ENCODE results near the gene GPATCH4. TPM values are rescaled to one million over a fixed set of nuclear protein-coding genes. Genes with fewer than 3 reads are reported as not detected.
"Not testable (repeated sequence)": the region's sequence is repeated elsewhere in the genome, so short reads cannot be mapped to it uniquely, and the experiment has no call there.

GPATCH4 gene
- polyA plus RNA-seq, 2 donors = 14.3 to 20.8 TPM

- Histone ChIP-seq H3K27ac (ENCODE audit: low read depth in 2 of 2, low read length in 1 of 2) (no peak overlapping the region), H3K4me3 (ENCODE audit: low read depth in 1 of 2, low read length in 2 of 2) (no peak overlapping the region), H3K36me3 (ENCODE audit: control insufficient read depth in 2 of 2, insufficient read depth in 2 of 2, low read length in 1 of 2) (no peaks in the 10 kb centered on the region), H3K27me3 (ENCODE audit: control insufficient read depth in 1 of 2, insufficient read depth in 2 of 2, low read length in 2 of 2) (peaks cover 0 to 20% of the 10 kb centered on the region in 2 donors), H3K9me3 (ENCODE audit: control insufficient read depth in 2 of 2, insufficient read depth in 1 of 2, low read depth in 1 of 2, low read length in 1 of 2) (no peaks in the 10 kb centered on the region), H3K4me1 (ENCODE audit: control insufficient read depth in 2 of 2, insufficient read depth in 2 of 2, low read length in 1 of 2) (peaks cover 4 to 8% of the 10 kb centered on the region in 2 donors)
- 59 to 70% methylated on average over 7 of the region's 7 CpGs for WGBS, 2 donors
These were observed 41.9 kb upstream of the GPATCH4 start for GRCh38 chr1:156643049-156643777.

GRCh38 chr1:156642265-156643048, 41.2 kb upstream of the GPATCH4 start:
- Histone ChIP-seq H3K36me3 (ENCODE audit: control insufficient read depth in 2 of 2, insufficient read depth in 2 of 2, low read length in 1 of 2) (no peaks in the 10 kb centered on the region), H3K9me3 (ENCODE audit: control insufficient read depth in 2 of 2, insufficient read depth in 1 of 2, low read depth in 1 of 2, low read length in 1 of 2) (no peaks in the 10 kb centered on the region), H3K4me1 (ENCODE audit: control insufficient read depth in 2 of 2, insufficient read depth in 2 of 2, low read length in 1 of 2) (peaks cover 4 to 8% of the 10 kb centered on the region in 2 donors), H3K4me3 (ENCODE audit: low read depth in 1 of 2, low read length in 2 of 2) (peak overlapping the region in 1 of 2 donors; percentile 42), H3K27ac (ENCODE audit: low read depth in 2 of 2, low read length in 1 of 2) (no peak overlapping the region), H3K27me3 (ENCODE audit: control insufficient read depth in 1 of 2, insufficient read depth in 2 of 2, low read length in 2 of 2) (peaks cover 0 to 17% of the 10 kb centered on the region in 2 donors)
- 14 to 25% methylated on average over 36 to 40 of the region's 40 CpGs for WGBS, 2 donors

- H3K4me3 ChIP-seq (ENCODE audit: low read depth in 1 of 2, low read length in 2 of 2) = peak within 1 kb of the TSS in 1 of 2 donors; percentile 42
These were observed 40.5 kb upstream of the GPATCH4 start, which contains the start of gene BCAN for GRCh38 chr1:156641761-156642264. BCAN (plus strand) TSS chr1:156642117; CDS start chr1:156646055, 3,938 bp downstream.

GRCh38 chr1:156640842-156641706, 39.8 kb upstream of the GPATCH4 start:
- H3K27me3 ChIP-seq (ENCODE audit: control insufficient read depth in 1 of 2, insufficient read depth in 2 of 2, low read length in 2 of 2) = peaks cover 0 to 7% of the 10 kb centered on the region in 2 donors
- H3K4me3 ChIP-seq (ENCODE audit: low read depth in 1 of 2, low read length in 2 of 2) = no peak overlapping the region
- H3K4me1 ChIP-seq (ENCODE audit: control insufficient read depth in 2 of 2, insufficient read depth in 2 of 2, low read length in 1 of 2) = peaks cover 4 to 8% of the 10 kb centered on the region in 2 donors
- no peak overlapping the region for H3K27ac ChIP-seq (ENCODE audit: low read depth in 2 of 2, low read length in 1 of 2)
- WGBS, 2 donors = 39 to 40% methylated on average over 6 of the region's 6 CpGs
- H3K9me3 ChIP-seq (ENCODE audit: control insufficient read depth in 2 of 2, insufficient read depth in 1 of 2, low read depth in 1 of 2, low read length in 1 of 2) = no peaks in the 10 kb centered on the region
- H3K36me3 ChIP-seq (ENCODE audit: control insufficient read depth in 2 of 2, insufficient read depth in 2 of 2, low read length in 1 of 2) = no peaks in the 10 kb centered on the region

More at GRCh38 chr1:156641761-156642264, 40.5 kb upstream of the GPATCH4 start, which contains the start of gene BCAN:
- H3K36me3 ChIP-seq (ENCODE audit: control insufficient read depth in 2 of 2, insufficient read depth in 2 of 2, low read length in 1 of 2) = no peaks in the 10 kb centered on the region
- H3K27ac ChIP-seq (ENCODE audit: low read depth in 2 of 2, low read length in 1 of 2) = no peak within 1 kb of the TSS
- H3K4me1 ChIP-seq (ENCODE audit: control insufficient read depth in 2 of 2, insufficient read depth in 2 of 2, low read length in 1 of 2) = peaks cover 4 to 8% of the 10 kb centered on the region in 2 donors
- H3K9me3 ChIP-seq (ENCODE audit: control insufficient read depth in 2 of 2, insufficient read depth in 1 of 2, low read depth in 1 of 2, low read length in 1 of 2) = no peaks in the 10 kb centered on the region
- peaks cover 0 to 11% of the 10 kb centered on the region in 2 donors for H3K27me3 ChIP-seq (ENCODE audit: control insufficient read depth in 1 of 2, insufficient read depth in 2 of 2, low read length in 2 of 2)
- WGBS, 2 donors = 1 to 2% methylated on average over 39 to 46 of the region's 46 CpGs

GRCh38 chr1:156639601-156640101, 38.4 kb upstream of the GPATCH4 start:
- H3K36me3 ChIP-seq (ENCODE audit: control insufficient read depth in 2 of 2, insufficient read depth in 2 of 2, low read length in 1 of 2) = no peaks in the 10 kb centered on the region
- peaks cover 4 to 8% of the 10 kb centered on the region in 2 donors for H3K4me1 ChIP-seq (ENCODE audit: control insufficient read depth in 2 of 2, insufficient read depth in 2 of 2, low read length in 1 of 2)
- no peak overlapping the region for H3K4me3 ChIP-seq (ENCODE audit: low read depth in 1 of 2, low read length in 2 of 2)
- no peaks in the 10 kb centered on the region for H3K9me3 ChIP-seq (ENCODE audit: control insufficient read depth in 2 of 2, insufficient read depth in 1 of 2, low read depth in 1 of 2, low read length in 1 of 2)
- 55 to 59% methylated on average over 6 of the region's 6 CpGs for WGBS, 2 donors
- peaks cover 0 to 7% of the 10 kb centered on the region in 2 donors for H3K27me3 ChIP-seq (ENCODE audit: control insufficient read depth in 1 of 2, insufficient read depth in 2 of 2, low read length in 2 of 2)
- H3K27ac ChIP-seq (ENCODE audit: low read depth in 2 of 2, low read length in 1 of 2) = no peak overlapping the region

GRCh38 chr1:156638189-156638985, 37.1 kb upstream of the GPATCH4 start:
- Histone ChIP-seq H3K9me3 (ENCODE audit: control insufficient read depth in 2 of 2, insufficient read depth in 1 of 2, low read depth in 1 of 2, low read length in 1 of 2) (no peaks in the 10 kb centered on the region), H3K4me3 (ENCODE audit: low read depth in 1 of 2, low read length in 2 of 2) (no peak overlapping the region), H3K27me3 (ENCODE audit: control insufficient read depth in 1 of 2, insufficient read depth in 2 of 2, low read length in 2 of 2) (peaks cover 0 to 7% of the 10 kb centered on the region in 2 donors), H3K4me1 (ENCODE audit: control insufficient read depth in 2 of 2, insufficient read depth in 2 of 2, low read length in 1 of 2) (peaks cover 4 to 8% of the 10 kb centered on the region in 2 donors), H3K27ac (ENCODE audit: low read depth in 2 of 2, low read length in 1 of 2) (no peak overlapping the region), H3K36me3 (ENCODE audit: control insufficient read depth in 2 of 2, insufficient read depth in 2 of 2, low read length in 1 of 2) (no peaks in the 10 kb centered on the region)
- 54 to 57% methylated on average over 8 of the region's 8 CpGs for WGBS, 2 donors

DNA sequence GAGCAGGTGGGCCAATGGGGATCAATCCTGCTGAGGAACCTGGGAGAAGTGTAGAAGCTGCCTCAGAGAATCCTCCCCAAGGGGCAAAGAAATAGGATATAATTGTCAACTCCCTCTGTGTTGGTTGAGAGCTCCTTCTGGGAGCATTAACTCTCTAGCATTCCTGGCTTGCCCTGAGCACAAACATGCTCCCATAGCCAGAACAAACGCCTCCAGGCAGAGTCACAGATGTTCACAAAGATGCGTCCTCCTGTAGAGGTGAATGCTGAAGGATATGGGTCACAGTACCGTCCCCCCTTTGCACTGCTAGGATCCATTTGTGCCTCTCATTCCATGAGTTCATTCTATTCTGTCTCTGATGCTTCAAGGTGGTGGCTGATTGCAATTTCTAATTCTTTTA, 31.1 kb upstream of the GPATCH4 start:
- H3K27me3 ChIP-seq (ENCODE audit: control insufficient read depth in 1 of 2, insufficient read depth in 2 of 2, low read length in 2 of 2) = no peaks in the 10 kb centered on the region
- WGBS, 2 donors = 50 to 51% methylated on average over 3 of the region's 3 CpGs
- H3K4me1 ChIP-seq (ENCODE audit: control insufficient read depth in 2 of 2, insufficient read depth in 2 of 2, low read length in 1 of 2) = no peaks in the 10 kb centered on the region

DNA sequence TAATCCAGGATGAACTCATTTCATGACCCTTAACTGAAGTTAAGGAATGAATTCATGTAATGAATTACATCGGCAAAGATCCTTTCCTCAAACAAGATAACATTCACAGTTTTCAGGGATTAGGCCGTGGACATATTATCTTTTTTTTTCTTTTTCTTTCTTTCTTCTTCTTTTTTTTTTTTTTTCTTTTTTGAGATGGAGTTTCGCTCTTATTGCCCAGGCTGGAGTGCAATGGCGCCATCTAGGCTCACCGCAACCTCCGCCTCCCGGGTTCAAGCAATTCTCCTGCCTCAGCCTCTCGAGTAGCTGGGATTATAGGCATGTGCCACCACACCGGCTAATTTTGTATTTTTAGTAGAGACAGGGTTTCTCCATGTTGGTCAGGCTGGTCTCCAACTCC, 29.9 kb upstream of the GPATCH4 start:
- WGBS, 2 donors = 55 to 57% methylated on average over 9 of the region's 9 CpGs
- not testable (repeated sequence) for H3K4me3 ChIP-seq (ENCODE audit: low read depth in 1 of 2, low read length in 2 of 2); H3K36me3 ChIP-seq (ENCODE audit: control insufficient read depth in 2 of 2, insufficient read depth in 2 of 2, low read length in 1 of 2); H3K4me1 ChIP-seq (ENCODE audit: control insufficient read depth in 2 of 2, insufficient read depth in 2 of 2, low read length in 1 of 2); H3K27ac ChIP-seq (ENCODE audit: low read depth in 2 of 2, low read length in 1 of 2); H3K27me3 ChIP-seq (ENCODE audit: control insufficient read depth in 1 of 2, insufficient read depth in 2 of 2, low read length in 2 of 2); H3K9me3 ChIP-seq (ENCODE audit: control insufficient read depth in 2 of 2, insufficient read depth in 1 of 2, low read depth in 1 of 2, low read length in 1 of 2)

More for the DNA sequence above, 31.1 kb upstream of the GPATCH4 start:
- Histone ChIP-seq H3K27ac (ENCODE audit: low read depth in 2 of 2, low read length in 1 of 2) (no peak overlapping the region), H3K9me3 (ENCODE audit: control insufficient read depth in 2 of 2, insufficient read depth in 1 of 2, low read depth in 1 of 2, low read length in 1 of 2) (no peaks in the 10 kb centered on the region), H3K36me3 (ENCODE audit: control insufficient read depth in 2 of 2, insufficient read depth in 2 of 2, low read length in 1 of 2) (no peaks in the 10 kb centered on the region), H3K4me3 (ENCODE audit: low read depth in 1 of 2, low read length in 2 of 2) (no peak overlapping the region)
